Measurements from ENCODE around the gene IMMP2L. TPM values are rescaled to one million over a fixed set of nuclear protein-coding genes. Genes with fewer than 3 reads are reported as not detected.
"Not testable (repeated sequence)": the region's sequence is repeated elsewhere in the genome, so short reads cannot be mapped to it uniquely, and the experiment has no call there.

Gene IMMP2L
- total RNA-seq, 1 donor from 2014 or later, result 14.8 TPM

GRCh38 chr7:111262293-111263116, 299.8 kb downstream of the IMMP2L start:
- DNase-seq, result no peak

DNA sequence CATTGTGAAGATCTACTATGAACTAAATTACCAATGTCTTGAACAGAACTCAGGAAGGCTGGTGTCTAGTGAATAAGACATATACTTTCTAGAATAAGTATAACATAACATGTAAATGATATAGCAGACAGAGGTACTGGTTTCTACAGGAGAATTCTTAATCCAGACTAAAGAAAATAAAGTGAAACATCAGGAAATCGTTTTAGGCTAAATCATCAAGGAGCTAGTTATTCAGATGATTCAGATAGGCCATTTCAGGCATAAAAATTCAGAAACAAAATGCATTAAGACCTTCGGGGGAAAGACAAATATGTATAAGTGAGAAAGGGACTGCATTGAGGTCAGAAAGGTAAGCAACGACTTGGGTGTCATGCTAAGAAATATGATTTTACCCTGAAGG, 300.8 kb downstream of the IMMP2L start:
- DNase-seq, result no peak

DNA sequence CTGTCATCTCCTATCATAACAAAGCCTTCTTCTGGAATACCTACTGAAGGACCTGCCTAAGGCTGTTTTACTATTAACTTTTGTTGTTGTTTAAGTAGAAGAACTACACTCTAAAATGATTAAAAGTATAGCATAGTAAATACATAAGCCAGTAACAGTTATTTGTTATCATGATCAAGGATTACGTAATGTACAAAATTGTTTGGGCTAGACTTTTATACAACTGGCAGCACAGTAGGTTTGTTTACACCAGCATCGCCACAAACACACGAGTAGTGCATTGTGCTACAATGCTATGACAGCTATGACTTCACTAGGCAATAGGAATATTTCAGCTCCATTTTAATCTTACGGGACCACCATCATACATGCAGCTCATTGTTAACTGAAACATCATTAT, 302.3 kb downstream of the IMMP2L start:
- no peak for DNase-seq

DNA sequence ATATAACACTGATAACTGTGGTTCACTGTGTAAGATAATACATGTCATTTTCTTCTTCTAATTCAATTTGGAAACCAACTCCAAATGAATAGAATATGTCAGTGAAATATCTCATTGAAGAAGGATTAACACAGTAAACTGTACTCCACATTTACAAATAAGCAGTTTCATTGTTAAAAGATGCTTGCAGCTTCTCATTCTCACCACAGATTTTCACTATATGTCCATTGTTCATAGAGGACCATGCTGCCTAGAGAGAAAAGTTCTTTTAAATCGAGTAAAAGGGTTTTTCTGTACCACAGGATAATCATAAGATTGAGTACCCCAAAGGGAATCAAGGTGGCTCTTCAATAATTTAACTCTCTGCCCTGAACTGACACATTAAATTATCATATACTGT, 305.9 kb downstream of the IMMP2L start:
- DNase-seq, result no peak

- no peak for DNase-seq
These were observed 306.7 kb downstream of the IMMP2L start for GRCh38 chr7:111255576-111255975.

GRCh38 chr7:111251365-111251764, 310.9 kb downstream of the IMMP2L start:
- not testable (repeated sequence) for DNase-seq

- DNase-seq, result not testable (repeated sequence)
These were observed 312.5 kb downstream of the IMMP2L start for GRCh38 chr7:111249807-111250206.

DNA sequence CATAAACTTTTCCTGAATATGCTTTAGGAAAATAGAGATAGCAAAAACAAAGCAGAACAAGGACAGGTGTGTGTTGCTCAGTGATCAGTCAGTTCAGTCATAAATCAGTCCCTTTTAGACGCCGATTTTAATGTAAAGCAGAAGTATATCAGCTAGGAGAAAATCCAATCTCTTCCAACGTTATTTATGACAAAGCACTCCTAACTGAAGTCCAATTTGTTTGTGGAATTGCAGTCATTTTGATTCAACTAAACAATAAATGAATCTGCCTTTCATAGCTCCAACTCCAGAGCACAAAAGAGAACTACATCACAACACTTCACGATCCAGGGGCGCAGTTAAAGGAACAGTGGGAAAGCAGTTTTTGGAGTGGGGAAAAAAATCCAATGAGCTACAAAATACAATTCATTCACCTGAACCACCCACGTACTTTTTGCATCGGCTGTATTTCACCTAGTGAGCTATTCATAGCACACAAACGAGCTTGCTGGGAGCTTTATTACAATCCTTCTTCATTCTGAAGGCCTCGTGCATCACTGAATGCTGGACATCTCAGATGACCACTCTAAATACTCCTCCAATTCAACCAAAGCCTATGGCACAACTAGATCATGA, 320.0 kb downstream of the IMMP2L start:
- no peak for DNase-seq

DNA sequence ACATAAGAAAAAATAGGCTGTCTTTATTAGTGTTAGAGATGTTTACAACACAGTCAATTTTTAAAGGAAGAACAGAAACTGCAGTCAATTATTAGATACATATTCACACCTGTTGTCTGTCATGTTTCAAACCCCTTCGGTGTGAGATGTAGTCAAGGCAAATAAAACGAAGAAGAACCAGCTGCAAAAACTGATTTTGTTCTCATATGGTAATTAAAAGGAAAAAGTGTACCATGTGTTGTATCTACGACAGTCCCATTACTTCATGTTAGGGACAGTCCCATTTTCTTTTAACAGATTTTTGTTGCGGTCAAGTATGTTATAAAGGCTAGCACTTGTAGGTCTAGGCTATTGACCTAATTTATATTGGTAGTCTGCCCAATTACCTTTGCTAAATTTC, 321.9 kb downstream of the IMMP2L start:
- no peak for DNase-seq

- DNase-seq, result no peak
These were observed 322.9 kb downstream of the IMMP2L start for GRCh38 chr7:111239437-111239836.

- no peak for DNase-seq
These were observed 323.4 kb downstream of the IMMP2L start for GRCh38 chr7:111238886-111239285.

- DNase-seq, result no peak
These were observed 326.6 kb downstream of the IMMP2L start for GRCh38 chr7:111235709-111236108.

- DNase-seq, result no peak
These were observed 329.8 kb downstream of the IMMP2L start for GRCh38 chr7:111232249-111233084.

DNA sequence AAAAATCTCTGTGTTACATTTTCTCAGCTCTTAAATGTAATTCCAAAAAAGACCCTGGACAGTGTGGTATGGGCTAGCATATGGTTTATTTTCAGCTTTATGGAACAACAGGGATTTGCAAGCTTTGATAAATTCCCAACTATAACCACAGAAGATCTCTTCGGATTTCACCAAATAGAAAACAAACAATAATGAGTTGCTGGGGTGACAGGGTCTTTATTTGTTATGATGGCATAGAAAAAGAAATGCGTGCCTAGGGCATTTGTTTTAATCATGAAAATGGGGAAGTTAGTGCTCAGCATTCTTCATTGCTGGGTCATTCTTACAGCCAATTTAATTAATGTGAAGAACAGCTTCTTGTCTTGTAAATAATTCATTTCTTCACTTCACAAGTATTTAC, 332.4 kb downstream of the IMMP2L start:
- no peak for DNase-seq

GRCh38 chr7:111229181-111229740, 333.0 kb downstream of the IMMP2L start:
- DNase-seq, result no peak

GRCh38 chr7:111228437-111228836, 333.9 kb downstream of the IMMP2L start:
- DNase-seq, result no peak

- DNase-seq, result no peak
These were observed 335.5 kb downstream of the IMMP2L start for GRCh38 chr7:111226800-111227199.

DNA sequence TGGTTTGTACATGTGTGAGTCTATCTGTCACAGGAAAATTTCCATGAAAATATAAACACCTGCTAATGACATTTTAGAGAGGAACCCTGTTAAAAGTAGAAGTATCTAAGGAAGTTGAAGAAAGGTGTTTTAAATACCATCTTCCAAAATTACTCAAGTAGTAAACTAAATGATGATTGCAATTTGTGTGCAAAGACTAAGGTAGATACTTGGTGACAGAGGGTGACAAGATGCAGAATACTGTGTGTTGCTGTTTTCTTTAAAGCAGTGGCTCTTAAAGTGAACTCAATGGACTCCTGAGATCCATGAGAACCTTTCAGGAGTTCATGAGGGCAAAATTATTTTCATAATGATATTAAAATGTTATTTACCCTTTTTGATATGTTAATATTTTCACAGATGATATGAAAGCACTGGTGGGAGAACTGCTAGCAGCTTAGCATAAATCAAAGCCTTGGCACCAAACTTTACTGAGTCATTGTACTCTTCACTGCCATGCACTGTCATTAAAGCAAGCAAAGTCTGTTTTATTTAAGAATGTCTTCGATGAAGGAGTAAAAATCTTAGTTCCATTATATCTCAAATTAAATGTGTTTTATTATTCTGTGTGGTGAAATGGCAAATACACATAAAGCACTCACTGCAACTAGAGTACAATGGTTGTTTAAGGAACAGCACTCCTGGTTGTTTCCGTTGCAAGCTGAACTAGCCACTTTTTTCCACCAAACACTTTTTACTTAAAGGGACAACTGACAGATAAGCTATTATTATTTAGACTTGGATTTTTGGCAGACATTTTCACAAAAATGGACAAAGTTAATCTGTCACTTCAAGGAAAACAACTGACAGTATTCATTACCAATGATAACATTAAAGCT, 337.7 kb downstream of the IMMP2L start:
- no peak for DNase-seq

GRCh38 chr7:111223802-111224253, 338.5 kb downstream of the IMMP2L start:
- DNase-seq, result no peak

- no peak for DNase-seq
These were observed 346.7 kb downstream of the IMMP2L start for GRCh38 chr7:111215550-111215949.

DNA sequence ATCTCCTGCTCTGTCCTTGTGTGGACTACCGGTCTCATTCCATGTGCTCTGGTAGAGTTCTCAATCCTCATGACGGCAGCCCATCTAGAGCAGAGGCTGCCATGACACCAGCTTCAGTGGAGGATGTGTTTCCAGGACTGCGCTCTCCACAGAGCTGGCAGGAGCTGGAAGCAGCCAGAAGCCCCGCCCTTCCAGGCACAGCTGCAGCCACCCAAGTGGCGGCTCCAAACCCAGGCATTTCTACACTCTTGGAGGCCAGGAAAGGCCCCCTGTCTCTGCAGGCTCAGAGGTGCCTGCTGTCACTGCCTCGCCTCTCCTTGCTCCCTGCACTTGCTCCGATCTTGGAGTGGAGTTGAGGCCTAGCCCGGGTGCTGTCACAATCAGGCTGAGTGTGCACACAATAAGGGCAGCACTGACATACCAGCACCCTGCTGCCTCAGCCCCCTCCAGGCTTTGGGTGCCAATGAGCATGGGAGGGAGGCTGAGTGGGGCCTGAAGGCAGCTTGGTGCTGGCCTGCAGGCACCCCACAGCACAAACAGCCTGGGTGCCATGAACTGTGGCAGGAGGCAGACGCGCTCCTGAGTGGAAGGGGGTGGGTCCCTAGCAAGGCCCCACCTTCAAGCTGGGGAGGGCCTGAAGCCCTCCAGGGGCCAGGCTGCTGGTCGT, 349.3 kb downstream of the IMMP2L start:
- no peak for DNase-seq

All from occipital lobe (tissue), 2 donors.